Loucy (cell line): ENCODE measurements around the gene RPS6KA6.

Experiments used
- EZH2phosphoT487 ChIP-seq: fragments of 200-600 bp; IDR thresholded peaks from 2 replicates; pipeline ENCODE4 v1.6.1; 2018; ENCODE audit warnings: antibody characterized with exemption, mild to moderate bottlenecking, moderate library complexity, borderline replicate concordance
- TF ChIP-seq, protein P1 (sequence below): fragments of 200-600 bp; sonication (generic); conservative IDR thresholded peaks from 2 replicates; pipeline ENCODE4 v1.5.1; 2014; ENCODE audit warnings: mild to moderate bottlenecking, antibody characterized with exemption, low read length

DNA sequence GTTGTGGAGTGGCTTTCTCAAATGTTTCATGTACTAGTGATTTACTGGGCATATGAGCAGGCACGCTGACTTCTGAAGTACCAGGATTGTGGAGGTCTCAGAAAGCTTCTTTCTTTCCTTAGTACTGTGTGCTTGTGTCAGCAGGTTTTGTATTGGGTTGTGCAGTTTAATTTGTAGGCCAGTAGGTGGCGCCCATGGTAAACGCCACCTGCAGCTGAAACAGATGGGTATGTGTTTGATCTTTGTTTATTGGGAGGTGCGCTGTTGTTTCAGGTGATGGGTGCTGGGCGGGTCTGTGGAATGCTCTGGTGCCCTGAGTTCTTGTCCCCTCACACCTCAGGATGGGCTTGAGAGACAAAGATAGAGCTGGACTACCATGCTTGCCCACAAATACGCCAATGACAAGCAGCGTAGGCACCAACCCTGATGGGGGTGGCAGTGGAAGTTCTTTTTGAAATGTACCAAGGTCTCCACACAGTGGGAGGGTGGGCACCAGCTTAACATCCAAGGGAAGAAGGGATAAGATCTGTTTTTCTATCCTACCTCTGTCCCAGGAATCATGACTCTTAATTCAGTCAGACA lies 141.5 kb downstream of the RPS6KA6 start:
- TF ChIP-seq, protein P1, sequence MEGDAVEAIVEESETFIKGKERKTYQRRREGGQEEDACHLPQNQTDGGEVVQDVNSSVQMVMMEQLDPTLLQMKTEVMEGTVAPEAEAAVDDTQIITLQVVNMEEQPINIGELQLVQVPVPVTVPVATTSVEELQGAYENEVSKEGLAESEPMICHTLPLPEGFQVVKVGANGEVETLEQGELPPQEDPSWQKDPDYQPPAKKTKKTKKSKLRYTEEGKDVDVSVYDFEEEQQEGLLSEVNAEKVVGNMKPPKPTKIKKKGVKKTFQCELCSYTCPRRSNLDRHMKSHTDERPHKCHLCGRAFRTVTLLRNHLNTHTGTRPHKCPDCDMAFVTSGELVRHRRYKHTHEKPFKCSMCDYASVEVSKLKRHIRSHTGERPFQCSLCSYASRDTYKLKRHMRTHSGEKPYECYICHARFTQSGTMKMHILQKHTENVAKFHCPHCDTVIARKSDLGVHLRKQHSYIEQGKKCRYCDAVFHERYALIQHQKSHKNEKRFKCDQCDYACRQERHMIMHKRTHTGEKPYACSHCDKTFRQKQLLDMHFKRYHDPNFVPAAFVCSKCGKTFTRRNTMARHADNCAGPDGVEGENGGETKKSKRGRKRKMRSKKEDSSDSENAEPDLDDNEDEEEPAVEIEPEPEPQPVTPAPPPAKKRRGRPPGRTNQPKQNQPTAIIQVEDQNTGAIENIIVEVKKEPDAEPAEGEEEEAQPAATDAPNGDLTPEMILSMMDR, result peak; percentile 71
- TF ChIP-seq EZH2phosphoT487, result no peak
